PC-9 (cell line): ENCODE measurements around the gene UNC93A. TPM values are rescaled to one million over a fixed set of nuclear protein-coding genes. Genes with fewer than 3 reads are reported as not detected.
"Not testable (repeated sequence)": the region's sequence is repeated elsewhere in the genome, so short reads cannot be mapped to it uniquely, and the experiment has no call there.

Experiments
- BruUV-seq: library from RNA; stranded (reverse); fragments of 400-500 nt; replicated peaks from 2 replicates; lab custom pipeline; 2021; lab: Mats Ljungman, UMichigan
- CTCF ChIA-PET: fragments of 300-600 bp; sonication (Branson Sonifier 250); formaldehyde crosslinking; loops from one replicate; lab custom pipeline; 2022; ENCODE audit warnings: antibody characterized with exemption; lab: Charles Lee
- POLR2A ChIA-PET: fragments of 300-600 bp; sonication (Branson Sonifier 250); formaldehyde crosslinking; loops from one replicate; lab custom pipeline; 2022; ENCODE audit warnings: antibody characterized with exemption; ENCODE audit not compliant: unreplicated experiment; lab: Charles Lee
- DNase-seq, 2 experiments: peaks; one replicate each; pipeline versions ENCODE4 v3.0.0 to v3.0.0-alpha.2; 2015 to 2022; ENCODE audit warnings: mixed read lengths in 1 of 2
- H2AFZ ChIP-seq: fragments of 200-600 bp; sonication (generic); 2 replicates; pipeline ENCODE4 v1.8.1; 2017; ENCODE audit warnings: antibody characterized with exemption
- H3F3A ChIP-seq: fragments of 200-600 bp; sonication (generic); 2 replicates; pipeline ENCODE4 v1.8.1; 2017; ENCODE audit warnings: antibody characterized with exemption, mild to moderate bottlenecking, low read depth; ENCODE audit not compliant: insufficient read depth
- H3K27ac ChIP-seq: fragments of 200-600 bp; sonication (generic); 2 replicates; pipeline ENCODE4 v1.6.1; 2016; ENCODE audit warnings: mixed run types
- H3K27me3 ChIP-seq: fragments of 200-600 bp; sonication (generic); 2 replicates; pipeline ENCODE4 v1.6.1; 2016; ENCODE audit warnings: low read depth, mixed run types; ENCODE audit not compliant: insufficient read depth
- H3K36me3 ChIP-seq: fragments of 200-600 bp; sonication (generic); 2 replicates; pipeline ENCODE4 v1.6.1; 2016; ENCODE audit warnings: low read depth, mixed run types
- H3K4me1 ChIP-seq: fragments of 200-600 bp; sonication (generic); replicated peaks from 2 replicates; pipeline ENCODE4 v1.6.1; 2016; ENCODE audit warnings: mixed run types; ENCODE audit not compliant: insufficient read depth
- H3K4me2 ChIP-seq: fragments of 200-600 bp; sonication (generic); 2 replicates; pipeline ENCODE4 v1.6.1; 2017; ENCODE audit warnings: mixed run types
- H3K4me3 ChIP-seq: fragments of 200-600 bp; sonication (generic); 2 replicates; pipeline ENCODE4 v1.6.1; 2016; ENCODE audit warnings: mixed run types
- H3K79me2 ChIP-seq: fragments of 200-600 bp; sonication (generic); 2 replicates; pipeline ENCODE4 v1.6.1; 2017; ENCODE audit warnings: low read depth, mixed run types
- H3K9me2 ChIP-seq: fragments of 200-600 bp; sonication (generic); 2 replicates; pipeline ENCODE4 v1.8.1; 2017; ENCODE audit warnings: mild to moderate bottlenecking; ENCODE audit not compliant: insufficient read depth
- H3K9me3 ChIP-seq: fragments of 200-600 bp; sonication (generic); 2 replicates; pipeline ENCODE4 v1.8.1; 2016; ENCODE audit warnings: low read depth; ENCODE audit not compliant: insufficient read depth
- H4K20me1 ChIP-seq: fragments of 200-600 bp; sonication (generic); 2 replicates; pipeline ENCODE4 v1.8.1; 2017; ENCODE audit not compliant: insufficient read depth
- CTCF ChIP-seq: fragments of 200-600 bp; sonication (generic); conservative IDR thresholded peaks from 2 replicates; pipeline ENCODE4 v1.6.1; 2017; ENCODE audit warnings: mixed run types, antibody characterized with exemption, mild to moderate bottlenecking, moderate library complexity
- EZH2 ChIP-seq: fragments of 200-600 bp; sonication (generic); IDR thresholded peaks from 2 replicates; pipeline ENCODE4 v1.8.0; 2017; ENCODE audit warnings: antibody characterized with exemption, low read depth
- intact Hi-C: fragments of 100-400 bp; cut with micrococcal nuclease; formaldehyde crosslinking; loops from one replicate; pipeline ENCODE4 v1.10.0; 2022; ENCODE audit not compliant: unreplicated experiment
- total RNA-seq: library from RNA; stranded (reverse); gene quantifications from 2 replicates; pipeline ENCODE4 v1.2.3, GENCODE V29; 2021

The UNC93A gene
- total RNA-seq, 1 experiment from 2014 or later = not detected

DNA sequence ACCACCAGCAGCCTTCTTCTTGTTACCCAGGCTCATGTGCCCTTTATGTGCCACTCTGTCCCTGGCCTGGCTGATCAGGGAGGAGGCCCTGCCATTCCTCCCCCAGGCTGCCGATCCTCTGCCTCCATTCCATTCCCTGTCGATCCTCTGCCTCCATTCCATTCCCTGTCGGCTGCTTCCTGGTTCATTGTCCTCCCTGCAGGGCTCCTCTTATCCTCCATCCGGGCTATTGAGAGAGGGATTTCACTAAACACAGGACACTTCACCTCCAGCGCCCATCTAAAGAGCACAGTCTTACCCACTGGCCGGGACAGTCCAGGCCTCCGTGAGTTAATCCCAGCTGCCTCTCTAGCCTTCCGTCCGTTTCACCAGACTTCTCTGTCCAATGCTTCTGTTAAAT is 26.1 kb downstream of the UNC93A start:
- Histone ChIP-seq H3K9me2 (no peaks in the 10 kb centered on the region), H3K4me1 (no peaks in the 10 kb centered on the region), H3K4me3 (no peak overlapping the region), H4K20me1 (no peaks in the 10 kb centered on the region), H3K36me3 (no peaks in the 10 kb centered on the region), H3K27me3 (peaks cover 55% of the 10 kb centered on the region), H3K79me2 (no peaks in the 10 kb centered on the region), H2AFZ (no peak overlapping the region), H3K9me3 (no peaks in the 10 kb centered on the region), H3K27ac (no peak overlapping the region), H3K4me2 (no peak overlapping the region), H3F3A (no peaks in the 10 kb centered on the region)
- CTCF ChIA-PET = no interaction called here
- BruUV-seq = no TSS peak
- DNase-seq = no peak
- POLR2A ChIA-PET = no interaction called here
- intact Hi-C loops = no loop called here
- TF ChIP-seq EZH2 (no peak), CTCF (no peak)

DNA sequence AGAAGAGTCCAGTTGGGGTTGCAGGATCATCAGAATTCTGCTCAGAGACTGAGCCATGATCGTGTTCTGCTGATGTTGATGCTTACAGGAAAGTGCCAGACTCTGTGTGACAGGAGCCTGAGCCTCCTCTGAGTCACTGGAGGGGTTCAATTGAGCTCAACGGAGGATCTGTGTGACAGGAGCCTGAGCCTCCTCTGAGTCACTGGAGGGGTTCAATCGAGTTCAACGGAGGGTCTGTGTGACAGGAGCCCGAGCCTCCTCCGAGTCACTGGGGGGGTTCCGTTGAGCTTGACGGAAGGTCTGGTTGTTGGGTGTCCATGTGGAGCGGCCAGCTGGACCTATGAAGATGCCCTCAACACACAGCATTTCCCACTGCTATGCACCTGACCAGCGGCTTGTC is 27.2 kb downstream of the UNC93A start:
- H3K4me2 ChIP-seq, H3K9me2 ChIP-seq, BruUV-seq, H3K4me3 ChIP-seq, H3F3A ChIP-seq, H2AFZ ChIP-seq, H3K79me2 ChIP-seq, H4K20me1 ChIP-seq, POLR2A ChIA-PET, H3K4me1 ChIP-seq, CTCF ChIA-PET, DNase-seq, intact Hi-C loops, H3K36me3 ChIP-seq, H3K27ac ChIP-seq, H3K9me3 ChIP-seq: not testable (repeated sequence)
- H3K27me3 ChIP-seq = peaks cover 55% of the 10 kb centered on the region

DNA sequence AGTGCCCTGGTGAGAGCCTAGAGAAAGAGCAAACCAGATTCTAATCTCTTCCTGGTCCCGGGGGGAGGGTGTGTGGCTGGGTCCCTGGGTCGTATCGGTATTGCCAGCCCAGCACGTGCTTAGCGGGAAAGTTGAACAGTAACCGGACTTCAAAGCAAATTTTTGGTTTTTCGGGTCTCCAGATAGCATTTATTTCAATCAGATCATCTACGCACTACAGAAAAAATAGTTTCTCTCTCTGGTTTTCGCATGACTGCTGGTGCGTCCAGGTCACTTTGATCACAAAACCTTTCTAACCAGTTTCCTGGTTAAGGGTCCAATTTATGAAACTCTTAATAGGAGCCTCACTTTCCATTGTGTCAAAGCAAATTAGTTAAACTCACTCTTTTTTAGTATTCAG is 27.7 kb downstream of the UNC93A start:
- BruUV-seq, CTCF ChIA-PET, intact Hi-C loops: not testable (repeated sequence)

GRCh38 chr6:167319856-167320753 is 29.0 kb downstream of the UNC93A start:
- H3K9me3 ChIP-seq, H3K4me1 ChIP-seq, BruUV-seq, POLR2A ChIA-PET, H3K79me2 ChIP-seq, H3K9me2 ChIP-seq, H3K4me2 ChIP-seq, CTCF ChIA-PET, intact Hi-C loops, H3K36me3 ChIP-seq, H2AFZ ChIP-seq, H3F3A ChIP-seq, H3K4me3 ChIP-seq, H4K20me1 ChIP-seq, DNase-seq, H3K27ac ChIP-seq: not testable (repeated sequence)
- H3K27me3 ChIP-seq = peaks cover 52% of the 10 kb centered on the region

More for the DNA sequence above, 27.7 kb downstream of the UNC93A start:
- H3K4me2 ChIP-seq, H2AFZ ChIP-seq, H3K9me2 ChIP-seq, H3F3A ChIP-seq, H4K20me1 ChIP-seq, DNase-seq, H3K36me3 ChIP-seq, H3K79me2 ChIP-seq, POLR2A ChIA-PET, H3K4me3 ChIP-seq, H3K4me1 ChIP-seq, H3K27ac ChIP-seq, H3K9me3 ChIP-seq: not testable (repeated sequence)
- peaks cover 52% of the 10 kb centered on the region for H3K27me3 ChIP-seq

- H3K9me2 ChIP-seq, H4K20me1 ChIP-seq, H3K79me2 ChIP-seq, H3K36me3 ChIP-seq, H3K27ac ChIP-seq, H3K9me3 ChIP-seq, H3K4me1 ChIP-seq, intact Hi-C loops, DNase-seq, H3K4me2 ChIP-seq, H3F3A ChIP-seq, BruUV-seq, H2AFZ ChIP-seq, H3K4me3 ChIP-seq, POLR2A ChIA-PET, CTCF ChIA-PET: not testable (repeated sequence)
- peaks cover 56% of the 10 kb centered on the region for H3K27me3 ChIP-seq
Observed at GRCh38 chr6:167320754-167321056, 29.6 kb downstream of the UNC93A start.

DNA sequence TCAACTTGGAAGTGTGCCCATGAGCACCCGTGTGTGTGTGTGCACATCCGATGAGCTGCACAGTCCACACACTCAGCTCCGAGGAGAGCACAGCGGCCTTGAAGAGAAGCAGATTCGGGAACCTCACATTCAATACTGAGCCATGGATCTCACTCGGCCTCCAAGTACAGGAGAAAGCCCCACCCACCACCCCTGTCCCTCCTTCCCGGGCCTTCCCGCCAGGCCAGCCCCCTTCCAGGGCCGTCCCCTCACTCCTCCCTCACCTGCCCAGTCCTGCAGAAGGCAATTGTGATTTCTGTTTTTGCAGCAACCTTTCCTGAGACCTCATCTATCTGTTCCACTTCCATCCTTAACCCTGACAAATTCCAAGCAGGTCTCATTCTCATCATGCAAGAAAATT is 30.1 kb downstream of the UNC93A start:
- H3F3A ChIP-seq, H2AFZ ChIP-seq, DNase-seq, H3K9me3 ChIP-seq, BruUV-seq, H3K4me3 ChIP-seq, H3K27ac ChIP-seq, H4K20me1 ChIP-seq, POLR2A ChIA-PET, H3K4me2 ChIP-seq, H3K36me3 ChIP-seq, intact Hi-C loops, H3K9me2 ChIP-seq, H3K79me2 ChIP-seq, CTCF ChIA-PET, H3K4me1 ChIP-seq: not testable (repeated sequence)
- H3K27me3 ChIP-seq = peaks cover 57% of the 10 kb centered on the region
